ENCODE measurements around the gene MACROH2A1.

The MACROH2A1 gene

DNA sequence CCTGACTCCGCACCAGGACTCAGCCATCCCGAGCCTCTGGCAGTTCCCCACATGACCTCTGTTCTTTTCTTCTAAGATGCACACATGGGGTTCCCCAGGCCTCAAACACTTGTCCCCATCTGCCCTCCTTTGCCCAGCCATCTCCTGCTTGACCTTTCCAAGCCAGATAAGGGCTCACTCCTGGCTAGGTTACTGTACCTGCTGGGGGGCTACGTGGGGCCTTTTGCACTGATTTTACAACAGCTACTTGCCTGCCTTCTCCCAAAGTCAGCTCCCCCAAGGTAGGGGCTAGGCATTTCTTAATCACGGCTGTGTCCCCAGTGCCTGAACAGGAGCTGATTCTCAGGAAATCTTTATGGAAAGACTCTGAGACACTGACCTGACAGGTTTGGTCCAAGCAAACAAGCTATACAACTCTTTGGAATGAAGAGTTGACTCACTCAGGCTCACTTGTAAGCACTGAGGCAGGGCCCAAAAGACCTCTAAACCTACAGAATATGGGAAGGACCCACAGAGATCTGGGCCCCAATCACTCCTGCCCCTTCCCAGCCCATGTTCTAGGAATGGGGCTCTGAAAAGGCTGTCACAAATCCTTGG lies 2.5 kb downstream of the MACROH2A1 start:
- DNase-seq: no peak

DNA sequence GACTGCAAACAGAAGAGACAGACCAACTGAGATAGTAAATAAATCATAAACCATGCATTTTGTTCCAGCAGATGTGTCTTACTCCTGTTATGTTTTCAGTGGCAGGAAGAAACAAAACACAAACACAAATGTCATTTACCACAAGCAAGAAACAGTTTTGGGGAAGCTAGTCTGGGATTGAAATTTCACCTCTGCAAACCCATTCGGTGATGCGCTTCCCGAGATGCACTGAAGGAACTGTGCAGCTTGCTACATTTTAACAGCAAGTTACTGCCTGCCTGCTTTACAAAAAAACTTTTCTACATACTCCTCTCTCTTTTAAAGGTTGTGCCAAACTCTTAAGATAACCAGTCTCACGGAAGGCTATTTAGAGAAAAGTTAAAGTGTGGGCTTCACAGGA lies 3.2 kb downstream of the MACROH2A1 start:
- no peak for DNase-seq

DNA sequence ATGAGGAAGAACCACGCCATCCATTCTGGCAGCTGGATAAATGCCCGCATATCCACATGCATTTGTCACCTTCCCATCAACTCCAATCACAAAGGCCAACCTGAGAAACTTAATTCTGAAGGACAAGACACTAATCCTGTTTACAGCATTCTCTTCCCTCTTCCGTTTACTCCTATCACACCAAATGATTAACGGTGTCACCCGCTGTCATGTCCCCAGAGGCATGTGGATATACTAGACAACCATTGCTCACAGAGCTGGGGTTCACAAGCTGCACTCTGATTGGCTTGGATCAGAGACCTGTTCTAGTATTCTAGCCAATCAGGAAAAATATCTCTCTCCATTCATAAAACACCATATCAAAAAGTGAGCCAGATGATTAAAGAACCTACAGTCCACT lies 3.6 kb downstream of the MACROH2A1 start:
- no peak for DNase-seq

DNA sequence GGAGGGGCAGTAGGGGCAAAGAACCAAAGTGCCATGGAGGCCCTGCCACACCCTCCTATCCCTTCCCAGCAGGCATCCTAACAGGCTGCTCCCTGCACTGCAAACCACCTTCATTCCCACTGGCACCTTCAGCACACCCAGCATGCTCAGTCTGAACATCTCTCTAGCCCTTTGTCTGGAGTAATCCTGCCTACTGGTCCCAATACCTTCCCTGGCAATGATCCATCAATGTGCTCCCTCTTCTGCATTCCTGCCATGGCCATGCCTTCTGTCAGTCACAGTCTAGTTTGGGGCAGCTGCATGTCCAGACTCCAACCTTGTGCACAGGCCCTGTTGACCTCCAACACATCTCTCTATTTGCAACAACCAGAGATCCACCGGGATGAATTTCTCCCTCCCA lies 4.9 kb downstream of the MACROH2A1 start:
- no peak for DNase-seq

DNA sequence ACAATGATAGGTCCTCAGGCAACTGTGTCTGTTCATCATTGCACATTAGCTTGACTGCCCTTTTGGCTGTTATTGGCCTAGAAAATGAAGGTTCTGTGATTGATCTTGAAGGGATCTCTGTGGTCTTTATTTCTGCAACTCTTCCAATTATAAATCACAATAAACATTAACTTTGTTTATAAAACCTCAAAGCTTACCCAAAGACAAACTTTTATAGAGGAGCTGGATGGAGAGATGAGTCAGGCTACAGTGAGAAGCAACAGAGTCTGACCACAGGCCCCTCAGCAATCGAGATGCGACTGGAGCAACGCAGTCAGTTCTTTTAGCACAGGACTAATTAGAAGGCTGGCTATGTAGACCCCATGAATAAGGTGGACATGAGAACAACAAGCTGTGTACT lies 5.3 kb downstream of the MACROH2A1 start:
- no peak for DNase-seq

DNA sequence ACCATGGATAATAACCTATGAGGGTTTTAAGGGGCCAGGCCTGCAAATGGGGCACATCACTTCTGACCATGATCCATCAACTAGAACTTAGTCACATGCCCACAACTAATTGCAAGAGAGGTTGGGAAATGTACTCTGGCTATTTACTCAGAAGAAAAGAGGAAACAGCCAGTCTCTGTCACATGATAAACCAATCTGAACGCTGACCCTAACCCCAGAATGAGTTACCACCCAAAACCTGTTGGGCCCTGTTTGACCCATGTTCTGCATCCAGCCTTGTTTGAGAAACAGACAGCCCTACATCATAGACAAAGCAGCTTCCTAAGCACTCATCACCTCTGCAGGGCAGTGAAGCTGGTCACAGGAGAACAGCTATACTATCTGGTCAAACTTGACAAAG lies 5.8 kb downstream of the MACROH2A1 start:
- no peak for DNase-seq

DNA sequence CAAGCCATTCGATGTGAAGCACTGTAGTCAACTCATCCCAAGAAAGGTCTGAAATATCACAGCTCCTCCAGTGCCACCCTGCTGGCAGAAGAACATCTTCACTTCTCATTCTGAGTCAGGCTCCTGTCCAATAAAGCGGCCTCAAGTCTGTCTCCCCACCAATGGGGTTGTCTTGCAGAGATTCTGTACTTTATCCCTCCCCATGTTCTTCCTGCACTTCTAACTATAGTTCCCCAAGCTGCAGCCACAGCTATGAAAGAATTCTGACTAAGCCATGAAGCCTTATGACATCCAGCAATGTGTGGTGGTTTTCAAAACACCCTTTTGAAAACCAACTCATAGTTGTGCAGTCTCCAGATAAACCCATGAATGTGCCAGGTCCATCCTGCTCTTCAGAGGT lies 6.8 kb downstream of the MACROH2A1 start:
- no peak for DNase-seq

DNA sequence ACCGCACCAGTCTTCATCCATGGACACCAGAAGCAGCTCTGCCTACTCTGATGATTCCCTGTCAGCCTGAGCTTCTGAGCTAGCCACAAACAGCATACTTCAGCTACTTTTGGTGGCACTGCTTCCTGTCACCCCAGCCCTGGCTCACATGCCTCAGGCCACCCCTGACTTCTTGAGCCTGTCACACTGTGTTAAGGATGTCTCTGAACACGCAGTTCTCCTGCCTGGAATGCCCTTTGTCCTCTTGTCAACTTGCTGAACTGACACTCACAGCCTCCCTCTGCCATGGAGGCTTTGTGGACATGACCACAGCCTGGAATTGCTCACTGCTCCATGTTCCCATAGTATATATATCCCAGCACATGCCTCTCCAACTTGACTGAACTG lies 7.2 kb downstream of the MACROH2A1 start:
- DNase-seq: no peak

DNA sequence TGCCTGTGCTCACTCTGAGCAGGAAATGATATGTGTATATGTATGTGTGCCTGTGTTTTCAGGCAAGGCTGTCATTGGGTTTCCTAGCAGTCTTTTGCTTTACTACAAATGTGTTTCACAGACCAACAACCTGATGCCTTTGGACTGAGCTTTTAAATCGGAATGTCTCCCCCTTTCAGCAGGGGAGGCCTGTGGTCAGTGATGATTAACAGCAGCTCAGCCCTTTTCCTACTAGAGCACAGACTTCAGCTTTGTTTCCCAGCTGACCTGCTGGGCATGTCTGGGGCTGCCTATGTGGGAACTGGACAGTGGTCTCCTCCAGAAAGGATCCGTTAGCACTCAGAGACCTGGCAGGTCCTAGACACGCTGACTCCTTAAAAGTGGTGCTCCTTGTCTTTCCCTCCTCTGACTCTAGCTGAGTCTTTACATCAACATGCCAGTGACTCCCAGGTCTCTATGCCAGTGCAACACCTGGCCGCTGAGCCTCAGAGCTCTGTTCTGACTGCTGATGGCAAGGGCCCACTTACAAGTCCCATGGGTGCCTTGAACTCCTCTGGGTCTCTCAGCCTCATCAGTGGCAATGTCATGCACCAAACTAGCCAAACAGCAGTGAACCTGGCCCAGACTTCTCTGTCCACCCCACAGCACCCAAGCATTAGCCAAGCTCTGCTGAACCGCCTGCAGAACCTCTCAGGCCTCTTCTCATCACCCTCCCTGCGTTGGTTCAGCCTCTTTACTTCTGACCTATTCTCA lies 7.7 kb downstream of the MACROH2A1 start:
- no peak for DNase-seq

DNA sequence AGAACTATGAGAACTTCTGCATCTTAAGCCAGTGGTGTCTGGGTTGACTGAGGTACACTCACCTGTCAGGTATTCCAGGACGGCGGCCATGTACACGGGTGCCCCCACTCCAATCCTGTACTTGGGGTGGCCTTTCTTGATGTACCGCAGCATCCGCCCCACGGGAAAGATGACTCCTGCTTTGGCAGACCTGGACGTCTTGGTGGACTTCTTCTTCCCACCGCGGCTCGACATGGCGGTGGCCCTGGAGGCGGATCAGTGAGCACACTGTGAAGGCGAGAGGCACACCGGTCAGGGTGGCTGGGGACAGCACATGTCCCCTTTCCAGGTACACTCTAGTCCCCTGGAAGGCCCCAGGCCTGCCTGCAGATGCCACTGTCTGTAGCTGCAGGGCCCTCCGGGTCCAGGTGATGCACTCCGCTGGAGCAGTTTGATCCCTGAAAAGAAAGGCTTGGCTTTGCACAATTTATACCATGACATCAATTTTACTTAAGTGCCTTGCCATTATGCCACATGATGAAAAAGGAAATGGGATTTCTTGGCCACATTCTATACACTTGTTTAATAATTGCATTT lies 10.1 kb downstream of the MACROH2A1 start:
- DNase-seq: no peak

DNA sequence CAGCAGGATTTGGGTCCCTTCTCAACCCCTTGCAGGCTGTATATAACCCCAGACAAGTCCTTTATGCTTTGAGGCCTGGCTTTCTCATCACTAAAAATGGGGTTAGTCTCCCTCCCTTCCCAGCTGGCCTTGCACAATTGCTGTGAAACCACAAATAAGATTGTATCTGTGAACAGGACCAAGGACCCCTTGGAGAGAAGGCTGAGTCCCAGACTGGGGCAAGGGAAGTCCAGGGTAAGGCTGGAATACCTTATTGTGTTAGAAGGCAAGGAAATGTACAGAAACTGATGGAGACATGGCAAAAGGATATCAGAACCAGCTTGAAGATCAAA lies 11.4 kb downstream of the MACROH2A1 start:
- DNase-seq: no peak

DNA sequence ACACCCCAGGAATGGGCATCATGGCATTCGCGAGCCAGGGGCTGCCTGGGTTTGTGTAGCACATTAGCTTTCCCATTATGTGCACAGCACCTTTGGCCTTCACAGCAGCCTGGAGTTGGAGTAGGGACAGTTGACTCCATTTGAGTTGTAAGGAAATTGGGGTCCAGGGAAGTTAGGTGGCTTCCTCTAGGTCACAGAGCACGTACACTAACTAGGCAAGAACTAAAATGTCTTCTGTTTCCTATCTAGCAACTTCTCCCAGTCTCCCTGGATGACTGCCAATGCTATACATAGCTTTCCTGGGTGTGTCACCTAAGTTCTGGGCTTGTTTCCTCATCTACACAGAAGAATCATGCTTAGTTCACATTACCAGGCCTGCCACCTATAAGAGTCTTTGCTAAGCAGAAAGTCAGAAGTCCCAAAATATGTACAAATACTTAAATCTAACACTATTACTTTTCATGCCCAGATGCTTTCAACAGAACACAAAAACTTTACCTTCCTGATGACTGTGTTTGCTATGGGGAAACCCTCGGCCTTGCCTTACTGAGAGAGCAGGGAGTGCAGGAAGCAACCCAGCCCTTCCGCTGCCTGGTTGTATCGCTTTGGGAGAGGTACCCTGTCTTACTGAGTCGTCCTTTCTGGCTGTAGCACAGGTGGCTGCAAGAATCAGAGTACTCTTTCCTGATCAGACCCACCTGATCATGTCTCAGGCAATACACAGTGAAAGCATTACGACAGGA lies 12.0 kb downstream of the MACROH2A1 start:
- no peak for DNase-seq

DNA sequence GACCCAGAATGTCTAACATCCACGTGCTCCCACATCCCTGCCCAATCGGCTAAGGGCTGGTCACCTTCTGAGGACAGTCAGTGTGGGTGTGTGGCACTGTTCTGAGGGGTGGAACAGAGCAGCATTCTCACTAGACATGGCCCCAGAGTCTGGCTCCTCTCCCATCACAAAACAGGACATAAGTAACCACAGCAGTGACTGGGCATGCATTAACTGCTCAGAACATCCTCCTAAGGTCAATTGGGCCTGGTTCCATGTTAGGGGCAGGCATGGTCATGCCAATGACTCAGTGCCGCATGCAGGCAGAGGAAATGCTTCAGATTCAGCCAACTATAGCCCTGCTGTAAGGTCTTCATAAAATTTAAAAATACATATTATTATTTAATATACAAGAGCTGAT lies 12.9 kb downstream of the MACROH2A1 start:
- DNase-seq: no peak

DNA sequence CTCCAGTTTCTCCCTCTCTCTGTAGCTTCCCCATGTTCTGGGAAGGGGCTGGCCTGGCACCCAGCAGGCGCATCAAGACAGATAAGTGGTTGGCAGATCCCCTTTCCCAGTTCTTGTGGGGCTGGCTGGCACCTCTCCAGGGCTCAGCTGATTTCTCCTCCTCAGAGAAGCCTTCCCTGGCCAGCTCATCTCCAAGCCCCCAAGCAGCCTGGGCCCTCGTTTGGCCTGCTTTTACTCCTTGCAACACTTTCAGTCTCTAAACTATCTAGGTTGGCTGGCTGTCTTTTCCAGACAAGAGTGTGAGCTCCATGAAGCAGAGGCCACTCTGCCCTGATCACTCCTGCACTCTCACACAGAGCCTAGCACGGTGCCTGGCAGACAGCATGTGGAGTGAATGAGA lies 13.5 kb downstream of the MACROH2A1 start:
- no peak for DNase-seq

DNA sequence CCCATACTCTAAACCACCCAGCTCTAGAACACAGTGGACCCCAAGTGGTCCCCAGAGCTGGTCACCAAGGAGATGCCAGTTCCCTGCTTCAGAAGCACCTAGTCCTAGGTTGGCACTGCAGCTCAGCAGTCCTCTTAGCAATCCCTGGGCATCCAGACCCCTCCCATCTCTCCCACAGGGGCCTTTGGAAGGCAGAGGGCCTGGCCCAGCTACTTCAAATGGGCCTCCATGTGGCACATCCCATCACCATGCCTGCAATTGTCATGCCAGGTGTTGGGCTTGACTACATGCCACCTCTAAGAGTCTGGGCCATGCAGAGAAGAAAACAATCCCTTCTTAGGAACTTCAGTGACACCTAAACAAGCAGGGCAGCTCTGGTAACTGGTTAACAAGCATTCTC lies 14.1 kb downstream of the MACROH2A1 start:
- DNase-seq: no peak

DNA sequence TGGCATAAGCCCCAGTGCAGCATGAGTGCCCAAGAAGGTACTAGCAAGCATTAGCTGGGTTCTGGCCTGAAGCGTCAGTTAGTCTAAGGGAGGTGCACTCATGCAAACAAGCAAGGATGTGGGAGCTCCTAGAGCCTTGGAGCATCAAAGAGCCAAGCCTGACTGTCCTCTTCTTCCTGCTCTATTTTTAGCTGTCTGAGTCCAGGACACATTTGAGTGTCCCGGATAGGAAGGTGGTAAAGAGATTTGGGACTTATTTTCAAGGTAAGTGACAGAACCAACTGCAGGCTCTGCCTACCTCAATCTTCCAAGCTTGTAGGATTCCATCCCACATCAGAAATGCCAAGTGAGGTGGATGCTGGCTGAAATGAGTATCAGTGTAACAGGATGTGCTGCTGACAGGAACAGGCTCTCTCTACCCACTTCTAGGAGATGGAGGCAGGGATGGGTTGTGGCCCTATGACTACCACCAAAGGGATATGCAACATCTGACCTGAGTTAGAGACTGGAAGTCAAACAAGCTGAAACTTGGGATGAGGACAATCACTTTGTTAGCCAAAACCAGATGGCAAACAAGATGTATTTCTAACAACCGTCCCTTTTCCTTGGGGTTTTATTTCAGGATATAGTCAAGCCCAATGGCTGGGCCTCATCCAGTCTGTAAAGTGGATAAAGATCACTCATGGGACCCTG lies 15.1 kb downstream of the MACROH2A1 start:
- no peak for DNase-seq

DNA sequence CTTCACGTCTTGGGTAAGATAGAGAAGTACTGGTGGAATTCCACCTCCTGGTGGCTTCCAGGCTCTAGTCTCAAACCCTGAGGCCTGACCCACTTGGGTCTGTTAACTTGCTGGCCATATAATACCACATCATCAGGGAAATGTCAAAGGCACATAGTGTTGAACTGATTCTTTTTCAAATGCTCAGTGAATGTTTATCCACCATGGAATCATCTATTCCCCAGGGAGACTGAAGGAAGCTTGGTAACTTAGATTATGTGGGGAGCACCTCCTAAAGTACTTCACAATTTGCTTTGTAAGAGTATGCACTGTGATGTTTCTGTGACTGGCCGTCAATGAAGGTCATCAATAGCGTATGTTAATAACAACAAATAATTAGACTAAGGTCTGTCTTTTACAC lies 16.1 kb downstream of the MACROH2A1 start:
- no peak for DNase-seq

DNA sequence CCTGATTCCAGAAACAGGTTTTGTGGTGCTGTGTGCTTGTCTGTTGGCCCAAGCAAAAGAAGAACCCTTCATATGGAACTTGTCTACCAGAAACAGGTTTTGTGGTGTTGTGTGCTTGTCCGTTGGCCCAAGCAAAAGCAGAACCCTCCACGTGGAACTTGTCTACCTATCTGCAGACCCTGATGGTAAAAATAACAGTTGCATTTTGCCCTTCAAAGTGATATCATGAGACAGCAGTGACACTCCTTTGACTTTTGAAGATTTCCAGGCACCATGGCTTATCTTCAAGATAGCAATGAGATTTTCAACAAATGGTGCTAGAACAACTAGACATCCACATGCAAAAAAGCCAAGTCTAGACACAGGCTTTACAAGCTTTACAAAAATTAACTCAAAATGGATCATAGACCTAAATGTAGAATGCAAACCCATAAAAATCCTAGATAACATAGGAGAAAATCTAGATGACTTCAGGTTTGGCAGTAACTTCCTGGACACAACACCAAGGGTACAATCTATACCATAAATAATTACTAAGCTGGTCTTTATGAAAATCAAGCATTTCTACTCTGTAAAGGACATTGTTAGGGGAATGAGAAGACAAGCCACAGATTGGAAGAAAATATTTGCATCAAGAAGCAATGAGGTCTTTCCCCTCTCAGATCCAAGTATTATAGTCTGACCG lies 16.8 kb downstream of the MACROH2A1 start:
- no peak for DNase-seq

DNA sequence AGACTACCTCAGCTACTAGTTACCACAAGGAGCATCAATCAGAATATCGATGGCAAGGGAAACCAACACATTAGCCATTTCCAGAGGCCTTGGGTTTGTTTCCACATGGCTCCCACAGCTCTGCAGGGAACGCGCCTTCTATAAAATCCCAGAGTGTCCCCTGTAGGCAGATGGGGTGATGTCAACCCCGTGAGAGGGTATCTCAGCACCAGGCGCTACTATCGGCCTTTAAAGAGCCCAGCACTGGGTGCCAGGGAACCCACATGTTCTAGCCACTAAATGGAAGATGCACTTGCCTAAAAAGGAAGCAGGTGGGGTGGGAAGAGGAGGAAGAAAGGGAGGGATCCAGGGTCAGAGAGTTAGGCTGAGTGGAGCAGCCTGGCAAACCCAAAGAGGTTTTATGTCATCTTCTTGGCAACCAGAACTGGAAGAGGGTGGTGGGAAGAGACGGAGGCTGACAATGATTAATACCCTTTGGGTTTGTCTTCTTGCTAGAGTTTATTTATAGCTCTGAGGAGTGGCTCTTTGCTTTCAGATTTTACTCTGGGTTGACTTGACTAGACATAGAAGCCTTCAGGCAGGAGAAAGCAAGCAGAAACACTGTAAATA lies 19.9 kb downstream of the MACROH2A1 start:
- DNase-seq: no peak

DNA sequence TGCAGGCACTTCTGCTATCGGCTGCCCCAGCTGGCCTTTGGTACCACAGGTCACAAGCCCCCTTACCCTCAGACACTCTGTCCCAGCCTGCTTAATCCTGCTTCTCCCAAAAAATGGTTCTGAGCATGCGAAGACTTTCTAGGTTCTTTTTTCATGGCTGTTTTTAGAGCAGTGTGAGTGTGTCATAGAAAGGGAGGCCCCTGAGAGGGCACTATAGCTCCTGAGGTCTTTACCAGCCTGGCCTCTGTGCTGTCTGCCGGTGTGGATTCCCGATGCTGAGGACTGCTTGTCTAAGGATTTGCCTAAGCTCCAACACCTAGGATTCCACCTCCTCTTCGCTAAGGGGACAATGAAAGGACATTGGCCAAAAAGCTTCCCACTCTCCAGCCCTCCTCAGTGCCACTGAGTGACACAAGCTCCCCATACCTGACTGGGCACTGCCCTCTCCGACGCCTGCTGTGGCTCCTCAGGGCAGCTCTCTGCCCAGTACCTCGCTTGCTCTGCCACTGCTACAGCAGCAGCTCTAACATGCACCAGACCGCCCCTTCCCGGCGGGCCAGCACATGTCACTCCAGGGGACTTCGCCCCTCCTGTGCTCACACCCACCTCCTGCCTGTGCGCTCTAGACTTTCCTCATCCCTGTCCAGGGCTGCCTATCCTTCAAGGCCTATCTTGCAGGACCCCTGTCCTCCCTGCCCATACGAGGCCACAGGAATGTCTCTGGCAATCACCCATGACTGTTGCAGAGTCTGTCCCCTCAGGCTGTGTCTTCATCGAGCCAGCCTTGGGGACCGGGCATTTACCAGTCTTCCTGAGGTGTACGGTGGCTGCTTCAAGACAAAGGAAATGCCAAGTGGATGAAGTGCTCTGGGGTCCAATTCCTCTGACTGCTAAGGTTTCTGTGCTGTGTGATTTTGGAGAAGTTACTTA lies 21.0 kb downstream of the MACROH2A1 start:
- no peak for DNase-seq

DNA sequence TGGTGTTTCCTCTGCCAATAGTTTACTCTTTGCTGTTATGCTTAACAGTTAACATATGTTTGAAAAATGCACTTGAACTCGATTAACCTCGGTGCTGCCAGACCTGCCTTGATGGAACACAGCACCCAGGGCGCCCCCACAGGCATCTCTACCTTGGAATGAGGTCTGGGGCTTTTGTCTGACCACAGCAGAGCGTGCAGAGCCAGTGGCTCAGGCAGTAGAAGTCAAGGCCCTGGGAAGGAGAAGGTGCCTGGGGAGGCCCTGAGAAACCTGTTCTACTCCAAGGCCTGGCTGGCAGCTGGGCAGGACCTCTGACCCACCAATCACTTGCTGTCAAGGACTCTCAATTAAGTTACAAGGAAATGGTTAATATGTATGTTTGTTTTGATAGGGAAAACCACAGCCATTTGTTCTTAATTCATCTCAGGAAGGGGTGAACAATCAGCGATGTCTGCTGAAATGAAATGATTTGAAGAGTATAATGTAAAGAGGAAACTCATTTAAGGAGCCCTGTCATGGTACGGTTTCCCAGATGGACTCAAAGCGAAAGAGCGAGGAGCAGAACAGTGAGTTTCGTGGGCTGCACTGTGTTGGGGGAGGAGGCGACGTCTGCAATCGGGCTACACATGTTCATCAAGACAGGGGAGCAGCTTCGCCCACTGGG lies 21.9 kb downstream of the MACROH2A1 start:
- DNase-seq: no peak
